Right lobe of liver (tissue), 4 donors: ENCODE results near the gene VILL.

ENCODE experiments used
- POLR2A ChIP-seq: fragments of 450-650 bp; IDR thresholded peaks from one replicate; pipeline ENCODE4 v1.6.1; 2017; ENCODE audit warnings: antibody characterized with exemption, mild to moderate bottlenecking
- TF ChIP-seq, protein P1 (sequence below), 4 donors: fragments of 200-600 bp in 3 of 4; fragments of 450-650 bp in 1 of 4; IDR thresholded peaks; one replicate each; pipeline versions ENCODE4 v1.5.1 to v1.8.0; 2016 to 2022; ENCODE audit warnings: antibody characterized with exemption in 4 of 4, mild to moderate bottlenecking in 2 of 4
- donor health status: DM: no; HTN: no; CAD: no.
- donor health status: DM: no; HTN: no; CAD: no.
- donor health status: DM: no; HTN: yes; CAD: no.

DNA sequence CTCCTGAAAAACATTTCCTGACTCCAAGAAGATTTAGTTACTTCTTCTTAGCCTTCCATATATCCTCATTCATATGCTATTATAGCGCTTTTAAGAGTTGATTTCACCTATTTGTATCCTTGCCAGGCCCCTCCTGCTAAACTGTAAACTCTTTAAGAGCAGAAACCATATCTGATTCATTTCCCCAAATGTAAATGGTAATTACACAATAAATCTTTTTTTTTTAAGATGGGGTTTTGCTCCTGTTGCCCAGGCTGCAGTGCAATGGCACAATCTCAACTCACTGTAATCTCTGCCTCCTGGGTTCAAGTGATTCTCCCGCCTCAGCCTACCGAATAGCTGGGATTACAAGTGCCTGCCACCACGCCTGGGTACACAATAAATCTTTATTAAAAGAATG is 52.9 kb downstream of the VILL start:
- TF ChIP-seq, protein P1, sequence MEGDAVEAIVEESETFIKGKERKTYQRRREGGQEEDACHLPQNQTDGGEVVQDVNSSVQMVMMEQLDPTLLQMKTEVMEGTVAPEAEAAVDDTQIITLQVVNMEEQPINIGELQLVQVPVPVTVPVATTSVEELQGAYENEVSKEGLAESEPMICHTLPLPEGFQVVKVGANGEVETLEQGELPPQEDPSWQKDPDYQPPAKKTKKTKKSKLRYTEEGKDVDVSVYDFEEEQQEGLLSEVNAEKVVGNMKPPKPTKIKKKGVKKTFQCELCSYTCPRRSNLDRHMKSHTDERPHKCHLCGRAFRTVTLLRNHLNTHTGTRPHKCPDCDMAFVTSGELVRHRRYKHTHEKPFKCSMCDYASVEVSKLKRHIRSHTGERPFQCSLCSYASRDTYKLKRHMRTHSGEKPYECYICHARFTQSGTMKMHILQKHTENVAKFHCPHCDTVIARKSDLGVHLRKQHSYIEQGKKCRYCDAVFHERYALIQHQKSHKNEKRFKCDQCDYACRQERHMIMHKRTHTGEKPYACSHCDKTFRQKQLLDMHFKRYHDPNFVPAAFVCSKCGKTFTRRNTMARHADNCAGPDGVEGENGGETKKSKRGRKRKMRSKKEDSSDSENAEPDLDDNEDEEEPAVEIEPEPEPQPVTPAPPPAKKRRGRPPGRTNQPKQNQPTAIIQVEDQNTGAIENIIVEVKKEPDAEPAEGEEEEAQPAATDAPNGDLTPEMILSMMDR (IDR thresholded peaks at IDR 0.05), result no peak
- TF ChIP-seq POLR2A, result no peak
